Measurements from ENCODE around the gene CBFA2T3.

CBFA2T3 gene

GRCh38 chr16:88853325-88853941 is 123.6 kb downstream of the CBFA2T3 start:
- no peak for DNase-seq

- no peak for DNase-seq
These were observed 125.4 kb downstream of the CBFA2T3 start for GRCh38 chr16:88851616-88852015.

- DNase-seq: no peak
These were observed 126.3 kb downstream of the CBFA2T3 start for GRCh38 chr16:88850531-88851199.

GRCh38 chr16:88848557-88848956 is 128.4 kb downstream of the CBFA2T3 start:
- DNase-seq: no peak

GRCh38 chr16:88847654-88848053 is 129.4 kb downstream of the CBFA2T3 start:
- no peak for DNase-seq

GRCh38 chr16:88846088-88846487 is 130.9 kb downstream of the CBFA2T3 start:
- no peak for DNase-seq

GRCh38 chr16:88844419-88845036 is 132.5 kb downstream of the CBFA2T3 start:
- DNase-seq: no peak

GRCh38 chr16:88843256-88843655 is 133.8 kb downstream of the CBFA2T3 start:
- no peak for DNase-seq

GRCh38 chr16:88842806-88843205 is 134.2 kb downstream of the CBFA2T3 start:
- no peak for DNase-seq

- no peak for DNase-seq
These were observed 134.7 kb downstream of the CBFA2T3 start for GRCh38 chr16:88842308-88842756.

GRCh38 chr16:88841521-88842307 is 135.3 kb downstream of the CBFA2T3 start:
- no peak for DNase-seq

GRCh38 chr16:88840600-88841215 is 136.3 kb downstream of the CBFA2T3 start:
- no peak for DNase-seq

GRCh38 chr16:88839745-88840599 is 137.0 kb downstream of the CBFA2T3 start:
- peak; percentile 21 for DNase-seq

- DNase-seq: no peak
These were observed 137.9 kb downstream of the CBFA2T3 start for GRCh38 chr16:88839026-88839529.

- DNase-seq: no peak
These were observed 138.4 kb downstream of the CBFA2T3 start for GRCh38 chr16:88838566-88838965.

GRCh38 chr16:88837806-88838205 is 139.2 kb downstream of the CBFA2T3 start:
- DNase-seq: no peak

- DNase-seq: no peak
These were observed 140.2 kb downstream of the CBFA2T3 start for GRCh38 chr16:88836791-88837190.

GRCh38 chr16:88835818-88836217 is 141.2 kb downstream of the CBFA2T3 start:
- no peak for DNase-seq

- no peak for DNase-seq
These were observed 141.6 kb downstream of the CBFA2T3 start for GRCh38 chr16:88835383-88835782.

GRCh38 chr16:88834670-88835069 is 142.3 kb downstream of the CBFA2T3 start:
- DNase-seq: no peak

- DNase-seq: no peak
These were observed 143.9 kb downstream of the CBFA2T3 start for GRCh38 chr16:88833086-88833485.

GRCh38 chr16:88831838-88832237 is 145.2 kb downstream of the CBFA2T3 start:
- no peak for DNase-seq

Measured in SIG-M5 (cell line).